SU-DHL-6 (cell line): ENCODE data around the gene MBD3L3.

Experiments used
- H2AFZ ChIP-seq: fragments of 200-600 bp; sonication (generic); 2 replicates; pipeline ENCODE4 v1.6.1; 2014; ENCODE audit warnings: low read depth, mild to moderate bottlenecking, moderate library complexity, mixed read lengths, antibody characterized with exemption, low read length; ENCODE audit not compliant: severe bottlenecking
- H3F3A ChIP-seq: fragments of 200-600 bp; shearing (Covaris generic); 2 replicates; pipeline ENCODE4 v1.6.0; 2016; ENCODE audit warnings: antibody characterized with exemption, mild to moderate bottlenecking; ENCODE audit not compliant: insufficient read depth
- H3K27ac ChIP-seq: fragments of 200-600 bp; sonication (generic); 2 replicates; pipeline ENCODE4 v1.5.1; 2016; ENCODE audit warnings: low read depth, mild to moderate bottlenecking, low read length, moderate library complexity, mixed read lengths
- H3K27me3 ChIP-seq: fragments of 200-600 bp; sonication (generic), shearing (Covaris generic); 2 replicates; pipeline ENCODE4 v1.6.0; 2014; ENCODE audit warnings: mild to moderate bottlenecking, low read length
- H3K36me3 ChIP-seq: fragments of 200-600 bp; sonication (generic); 2 replicates; pipeline ENCODE4 v1.6.1; 2014; ENCODE audit warnings: mild to moderate bottlenecking, low read length, mixed read lengths
- H3K4me2 ChIP-seq: fragments of 300-600, 200-600 bp; shearing (Covaris generic), sonication (generic); 2 replicates; pipeline ENCODE4 v1.6.0; 2014; ENCODE audit warnings: low read length, low read depth, mild to moderate bottlenecking; ENCODE audit not compliant: poor library complexity, severe bottlenecking
- H3K4me3 ChIP-seq: fragments of 200-600 bp; sonication (generic); 2 replicates; pipeline ENCODE4 v1.5.1; 2014; ENCODE audit warnings: antibody characterized with exemption, low read length, mild to moderate bottlenecking, mixed read lengths; ENCODE audit not compliant: insufficient read depth, poor library complexity, severe bottlenecking
- H3K79me2 ChIP-seq: fragments of 200-600 bp; sonication (generic); 2 replicates; pipeline ENCODE4 v1.6.1; 2014; ENCODE audit warnings: mild to moderate bottlenecking, low read length, moderate library complexity; ENCODE audit not compliant: insufficient read depth
- H3K9ac ChIP-seq: fragments of 200-600 bp; sonication (generic); 2 replicates; pipeline ENCODE4 v1.7.0; 2014; ENCODE audit warnings: mild to moderate bottlenecking, low read length
- H3K9me2 ChIP-seq: fragments of 200-600 bp; sonication (generic); replicated peaks from 2 replicates; pipeline ENCODE4 v1.6.1; 2014; ENCODE audit warnings: low read length; ENCODE audit not compliant: insufficient read depth
- H3K9me3 ChIP-seq: fragments of 200-600 bp; sonication (generic); 2 replicates; pipeline ENCODE4 v1.6.1; 2014; ENCODE audit warnings: low read length, mixed read lengths; ENCODE audit not compliant: insufficient read depth
- H4K20me1 ChIP-seq: fragments of 200-600 bp; sonication (generic); 2 replicates; pipeline ENCODE4 v1.6.1; 2014; ENCODE audit warnings: low read depth, mild to moderate bottlenecking, antibody characterized with exemption, low read length, moderate library complexity, mixed read lengths
- EZH2phosphoT487 ChIP-seq: fragments of 200-600 bp; sonication (generic), shearing (Covaris generic); conservative IDR thresholded peaks from 2 replicates; pipeline ENCODE4 v1.6.1; 2018; ENCODE audit warnings: mild to moderate bottlenecking, antibody characterized with exemption, low read length, moderate library complexity, mixed read lengths
- TF ChIP-seq, protein P1 (sequence below): fragments of 200-600 bp; sonication (generic); IDR thresholded peaks from one replicate; pipeline ENCODE4 v1.5.1; 2017; ENCODE audit warnings: antibody characterized with exemption, mild to moderate bottlenecking, low read length, moderate library complexity; ENCODE audit not compliant: insufficient read depth, poor library complexity, severe bottlenecking

The MBD3L3 gene

GRCh38 chr19:7101498-7102253 is 43.2 kb upstream of the MBD3L3 start:
- peaks cover 8% of the 10 kb centered on the region; the same call in 1 of the 2 replicates for H3F3A ChIP-seq
- H3K4me3 ChIP-seq, result no peak overlapping the region
- no peak overlapping the region for H3K9ac ChIP-seq
- no peaks in the 10 kb centered on the region for H3K9me3 ChIP-seq
- H3K36me3 ChIP-seq, result no peaks in the 10 kb centered on the region
- no peaks in the 10 kb centered on the region for H3K27me3 ChIP-seq
- no peaks in the 10 kb centered on the region for H3K79me2 ChIP-seq
- no peak for TF ChIP-seq EZH2phosphoT487
- TF ChIP-seq, protein P1, sequence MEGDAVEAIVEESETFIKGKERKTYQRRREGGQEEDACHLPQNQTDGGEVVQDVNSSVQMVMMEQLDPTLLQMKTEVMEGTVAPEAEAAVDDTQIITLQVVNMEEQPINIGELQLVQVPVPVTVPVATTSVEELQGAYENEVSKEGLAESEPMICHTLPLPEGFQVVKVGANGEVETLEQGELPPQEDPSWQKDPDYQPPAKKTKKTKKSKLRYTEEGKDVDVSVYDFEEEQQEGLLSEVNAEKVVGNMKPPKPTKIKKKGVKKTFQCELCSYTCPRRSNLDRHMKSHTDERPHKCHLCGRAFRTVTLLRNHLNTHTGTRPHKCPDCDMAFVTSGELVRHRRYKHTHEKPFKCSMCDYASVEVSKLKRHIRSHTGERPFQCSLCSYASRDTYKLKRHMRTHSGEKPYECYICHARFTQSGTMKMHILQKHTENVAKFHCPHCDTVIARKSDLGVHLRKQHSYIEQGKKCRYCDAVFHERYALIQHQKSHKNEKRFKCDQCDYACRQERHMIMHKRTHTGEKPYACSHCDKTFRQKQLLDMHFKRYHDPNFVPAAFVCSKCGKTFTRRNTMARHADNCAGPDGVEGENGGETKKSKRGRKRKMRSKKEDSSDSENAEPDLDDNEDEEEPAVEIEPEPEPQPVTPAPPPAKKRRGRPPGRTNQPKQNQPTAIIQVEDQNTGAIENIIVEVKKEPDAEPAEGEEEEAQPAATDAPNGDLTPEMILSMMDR, result no peak
- no peak overlapping the region for H3K27ac ChIP-seq
- no peaks in the 10 kb centered on the region for H3K9me2 ChIP-seq
- H4K20me1 ChIP-seq, result no peaks in the 10 kb centered on the region
- no peak overlapping the region for H2AFZ ChIP-seq
- no peak overlapping the region for H3K4me2 ChIP-seq

DNA sequence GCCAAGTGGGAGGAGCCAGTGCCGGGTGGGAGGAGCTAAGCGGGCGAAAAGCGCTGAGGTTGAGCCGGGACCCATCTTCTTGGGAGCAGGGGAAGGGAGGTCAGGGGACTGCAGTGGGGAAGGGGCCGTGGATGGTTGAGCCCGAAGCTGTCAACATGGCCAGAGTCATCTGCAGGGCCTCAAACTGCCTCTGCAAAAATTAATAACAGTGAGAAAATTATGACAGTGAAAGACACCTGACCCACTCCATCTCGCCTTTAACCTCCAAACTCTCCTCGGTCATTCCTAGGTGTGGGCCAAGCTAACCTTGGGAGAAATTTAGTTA is 41.1 kb upstream of the MBD3L3 start:
- H3K36me3 ChIP-seq, result no peaks in the 10 kb centered on the region
- H3K9ac ChIP-seq, result peak overlapping the region; percentile 61
- no peaks in the 10 kb centered on the region for H3K79me2 ChIP-seq
- peak overlapping the region; percentile 48 for H3K4me3 ChIP-seq
- 0 out of 2 replicates have a peak, but pooled peaks cover 5% of the 10 kb centered on the region for H3K9me3 ChIP-seq
- no peaks in the 10 kb centered on the region for H3K27me3 ChIP-seq
- peak overlapping the region; percentile 82 for H2AFZ ChIP-seq
- H3K9me2 ChIP-seq, result no peaks in the 10 kb centered on the region
- H3K4me2 ChIP-seq, result peak overlapping the region; percentile 55
- TF ChIP-seq, protein P1, result no peak
- TF ChIP-seq EZH2phosphoT487, result no peak
- peaks cover 8% of the 10 kb centered on the region; the same call in 1 of the 2 replicates for H3F3A ChIP-seq
- H4K20me1 ChIP-seq, result no peaks in the 10 kb centered on the region
- 0 out of 2 replicates have a peak overlapping the region, but pooled peaks have one; percentile 39 for H3K27ac ChIP-seq

- no peaks in the 10 kb centered on the region for H3K36me3 ChIP-seq
- H2AFZ ChIP-seq, result peak overlapping the region; percentile 82
- peaks cover 8% of the 10 kb centered on the region; the same call in 1 of the 2 replicates for H3F3A ChIP-seq
- no peaks in the 10 kb centered on the region for H3K9me2 ChIP-seq
- peak overlapping the region; percentile 55 for H3K4me2 ChIP-seq
- H3K4me3 ChIP-seq, result peak overlapping the region; percentile 48
- no peaks in the 10 kb centered on the region for H4K20me1 ChIP-seq
- 0 out of 2 replicates have a peak, but pooled peaks cover 5% of the 10 kb centered on the region for H3K9me3 ChIP-seq
- no peaks in the 10 kb centered on the region for H3K79me2 ChIP-seq
- H3K9ac ChIP-seq, result peak overlapping the region; percentile 61
- no peak for TF ChIP-seq EZH2phosphoT487
- TF ChIP-seq, protein P1, result no peak
- no peaks in the 10 kb centered on the region for H3K27me3 ChIP-seq
- peak overlapping the region; percentile 39; the same call in 1 of the 2 replicates for H3K27ac ChIP-seq
Observed at GRCh38 chr19:7098701-7099596, 40.5 kb upstream of the MBD3L3 start.
